ENCODE measurements around the gene NPC1. TPM values are rescaled to one million over a fixed set of nuclear protein-coding genes. Genes with fewer than 3 reads are reported as not detected.

Gene NPC1
- total and polyA plus RNA-seq, 4 donors: 9.5 to 46.7 (median 27.3) TPM

- no peak overlapping the region for H3K27ac ChIP-seq (ENCODE audit: low read depth in 1 of 2, low read length in 2 of 2)
- no peak for DNase-seq (ENCODE audit: low spot score)
- no peak overlapping the region for H3K9ac ChIP-seq (ENCODE audit: low read depth in 1 of 2, low read length in 2 of 2)
Observed at GRCh38 chr18:23626451-23627279, 40.4 kb upstream of the NPC1 start.

More at GRCh38 chr18:23626451-23627279, 40.4 kb upstream of the NPC1 start:
- Histone ChIP-seq H3K9me3 (ENCODE audit: control insufficient read depth in 4 of 4, low read length in 3 of 4) (no peaks in the 10 kb centered on the region), H3K4me1 (ENCODE audit: control insufficient read depth in 4 of 4, insufficient read depth in 4 of 4, low read length in 3 of 4) (peaks cover 3 to 8% (median 4%) of the 10 kb centered on the region in 4 donors), H3K36me3 (ENCODE audit: control insufficient read depth in 4 of 4, insufficient read depth in 3 of 4, low read depth in 1 of 4, low read length in 3 of 4) (no peaks in the 10 kb centered on the region), H3K27me3 (ENCODE audit: control insufficient read depth in 4 of 4, insufficient read depth in 4 of 4, low read length in 3 of 4) (no peaks in the 10 kb centered on the region), H3K4me3 (ENCODE audit: low read depth in 1 of 3, low read length in 3 of 3) (no peak overlapping the region)
- TF ChIP-seq, protein P1, sequence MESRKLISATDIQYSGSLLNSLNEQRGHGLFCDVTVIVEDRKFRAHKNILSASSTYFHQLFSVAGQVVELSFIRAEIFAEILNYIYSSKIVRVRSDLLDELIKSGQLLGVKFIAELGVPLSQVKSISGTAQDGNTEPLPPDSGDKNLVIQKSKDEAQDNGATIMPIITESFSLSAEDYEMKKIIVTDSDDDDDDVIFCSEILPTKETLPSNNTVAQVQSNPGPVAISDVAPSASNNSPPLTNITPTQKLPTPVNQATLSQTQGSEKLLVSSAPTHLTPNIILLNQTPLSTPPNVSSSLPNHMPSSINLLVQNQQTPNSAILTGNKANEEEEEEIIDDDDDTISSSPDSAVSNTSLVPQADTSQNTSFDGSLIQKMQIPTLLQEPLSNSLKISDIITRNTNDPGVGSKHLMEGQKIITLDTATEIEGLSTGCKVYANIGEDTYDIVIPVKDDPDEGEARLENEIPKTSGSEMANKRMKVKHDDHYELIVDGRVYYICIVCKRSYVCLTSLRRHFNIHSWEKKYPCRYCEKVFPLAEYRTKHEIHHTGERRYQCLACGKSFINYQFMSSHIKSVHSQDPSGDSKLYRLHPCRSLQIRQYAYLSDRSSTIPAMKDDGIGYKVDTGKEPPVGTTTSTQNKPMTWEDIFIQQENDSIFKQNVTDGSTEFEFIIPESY (IDR thresholded peaks at IDR 0.05): no peak
- no peak for TF ChIP-seq GABPA (IDR thresholded peaks at IDR 0.05 in 1 of 2, conservative IDR thresholded peaks at IDR 0.05 in 1 of 2)
- TF ChIP-seq JUND (IDR thresholded peaks at IDR 0.05): no peak
- TF ChIP-seq MAX (IDR thresholded peaks at IDR 0.05): no peak
- TF ChIP-seq TAF1 (conservative IDR thresholded peaks at IDR 0.05): no peak
- no peak for TF ChIP-seq REST (IDR thresholded peaks at IDR 0.05)
- TF ChIP-seq HNF4G (IDR thresholded peaks at IDR 0.05): no peak
- no peak for TF ChIP-seq CTCF (IDR thresholded peaks at IDR 0.05; ENCODE audit: low read depth, low read length, missing input control)
- TF ChIP-seq SP1 (IDR thresholded peaks at IDR 0.05): no peak
- TF ChIP-seq, protein P2, sequence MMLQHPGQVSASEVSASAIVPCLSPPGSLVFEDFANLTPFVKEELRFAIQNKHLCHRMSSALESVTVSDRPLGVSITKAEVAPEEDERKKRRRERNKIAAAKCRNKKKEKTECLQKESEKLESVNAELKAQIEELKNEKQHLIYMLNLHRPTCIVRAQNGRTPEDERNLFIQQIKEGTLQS (IDR thresholded peaks at IDR 0.05): no peak
- TF ChIP-seq NR2F2 (IDR thresholded peaks at IDR 0.05): no peak
- WGBS: 67% methylated on average over 4 of the region's 4 CpGs

Data from liver (tissue), 9 donors.